HCT116 (cell line): Measurements from ENCODE around the gene KCTD2. TPM values are rescaled to one million over a fixed set of nuclear protein-coding genes. Genes with fewer than 3 reads are reported as not detected.

Experiments used
- ATAC-seq: fragments of 200-7000 bp; cut with Tn5 transposase; 2 replicates; pipeline ENCODE4 v1.9.1; 2020; ENCODE audit warnings: mild to moderate bottlenecking, moderate library complexity
- BruUV-seq: library from RNA; stranded (reverse); fragments of 400-500 nt; replicated peaks from 2 replicates; lab custom pipeline; 2021; lab: Mats Ljungman, UMichigan
- CTCF ChIA-PET: fragments of 300-600 bp; sonication (Branson Sonifier 250); formaldehyde crosslinking; loops from one replicate; lab custom pipeline; 2021; ENCODE audit warnings: antibody characterized with exemption; lab: Charles Lee
- POLR2A ChIA-PET: fragments of 300-600, 350-600 bp; sonication (Branson Sonifier 250); formaldehyde crosslinking; loops from one replicate; lab custom pipeline; 2021; ENCODE audit warnings: antibody characterized with exemption; lab: Charles Lee
- RAD21 ChIA-PET, 2 experiments: fragments of 300-600 bp; sonication (Branson Sonifier 250); formaldehyde crosslinking; loops; one replicate each; lab custom pipeline; 2023; ENCODE audit warnings: low total read pairs in 2 of 2; ENCODE audit not compliant: uncharacterized antibody in 2 of 2, unreplicated experiment in 2 of 2, low non-redundant PET in 1 of 2; lab: Charles Lee
- DNase-seq: peaks from one replicate; pipeline ENCODE4 v3.0.0-alpha.2; 2010; ENCODE audit warnings: low read depth, low spot score
- H2AFZ ChIP-seq: fragments of 200-600 bp; shearing (Covaris generic), sonication (generic); 2 replicates; pipeline ENCODE4 v1.6.1; 2017; ENCODE audit warnings: low read depth, mixed run types, mixed read lengths, antibody characterized with exemption, low read length; ENCODE audit not compliant: poor library complexity, severe bottlenecking
- H3K27ac ChIP-seq: 2 replicates; pipeline ENCODE4 v1.5.1; 2012; ENCODE audit warnings: low read depth, low read length
- H3K27me3 ChIP-seq: fragments of 200-600 bp; sonication (generic); 2 replicates; pipeline ENCODE4 v1.6.1; 2016; ENCODE audit warnings: mixed run types, low read length, mixed read lengths; ENCODE audit not compliant: insufficient read depth
- H3K36me3 ChIP-seq, 2 experiments: fragments of 200-500 bp in 1 of 2; fragments of 200-600 bp in 1 of 2; sonication (Bioruptor generic) in 1 of 2; sonication (generic) in 1 of 2; 2 replicates each; pipeline versions ENCODE4 v1.5.1 to v1.6.1; 2014 to 2016; ENCODE audit warnings: low read length in 2 of 2, inconsistent platforms in 1 of 2, mixed read lengths in 1 of 2, mixed run types in 1 of 2; ENCODE audit not compliant: insufficient read depth in 2 of 2, control insufficient read depth in 1 of 2
- H3K4me1 ChIP-seq, 2 experiments: fragments of 200-600 bp in 1 of 2; sonication (generic) in 1 of 2; 2 replicates each; pipeline versions ENCODE4 v1.5.1 to v1.6.1; 2012 to 2017; ENCODE audit warnings: low read length in 2 of 2, inconsistent platforms in 1 of 2, mild to moderate bottlenecking in 1 of 2, mixed read lengths in 1 of 2, mixed run types in 1 of 2, moderate library complexity in 1 of 2; ENCODE audit not compliant: insufficient read depth in 2 of 2, control insufficient read depth in 1 of 2
- H3K4me2 ChIP-seq: fragments of 200-600 bp; sonication (generic); 2 replicates; pipeline ENCODE4 v1.6.1; 2017; ENCODE audit warnings: mixed run types, low read length, mixed read lengths
- H3K4me3 ChIP-seq, 2 experiments: fragments of 200-600 bp in 1 of 2; sonication (generic) in 1 of 2; replicated peaks in 1 of 2; 2 replicates each; pipeline ENCODE4 v1.5.1; 2011 to 2016; ENCODE audit warnings: low read length in 2 of 2, control low read depth in 1 of 2, low read depth in 1 of 2, mild to moderate bottlenecking in 1 of 2, mixed read lengths in 1 of 2, mixed run types in 1 of 2
- H3K79me2 ChIP-seq: fragments of 200-600 bp; sonication (generic); 2 replicates; pipeline ENCODE4 v1.6.1; 2017; ENCODE audit warnings: mild to moderate bottlenecking, mixed run types, low read length, moderate library complexity, mixed read lengths; ENCODE audit not compliant: insufficient read depth
- H3K9ac ChIP-seq: fragments of 200-600 bp; sonication (generic); 2 replicates; pipeline ENCODE4 v1.6.1; 2016; ENCODE audit warnings: low read length, mixed read lengths
- H3K9me2 ChIP-seq: fragments of 200-600 bp; sonication (generic), shearing (Covaris generic); 2 replicates; pipeline ENCODE4 v1.6.1; 2017; ENCODE audit warnings: mixed run types, mild to moderate bottlenecking, moderate library complexity; ENCODE audit not compliant: insufficient read depth
- H3K9me3 ChIP-seq, 2 experiments: fragments of 200-500 bp in 1 of 2; fragments of 200-600 bp in 1 of 2; sonication (Bioruptor generic) in 1 of 2; sonication (generic) in 1 of 2; 2 replicates each; pipeline ENCODE4 v1.6.1; 2014 to 2017; ENCODE audit warnings: low read length in 2 of 2, mixed read lengths in 2 of 2, inconsistent platforms in 1 of 2, low read depth in 1 of 2, mild to moderate bottlenecking in 1 of 2, mixed run types in 1 of 2, moderate library complexity in 1 of 2; ENCODE audit not compliant: control insufficient read depth in 1 of 2, insufficient read depth in 1 of 2
- H4K20me1 ChIP-seq: fragments of 200-600 bp; sonication (generic), shearing (Covaris generic); 2 replicates; pipeline ENCODE4 v1.6.1; 2017; ENCODE audit warnings: mixed run types, mild to moderate bottlenecking, moderate library complexity; ENCODE audit not compliant: insufficient read depth
- CBX3 ChIP-seq: IDR thresholded peaks from 2 replicates; pipeline ENCODE4 v1.6.1; 2012; ENCODE audit warnings: low read depth
- EGR1 ChIP-seq: IDR thresholded peaks from 2 replicates; pipeline ENCODE4 v1.6.1; 2012; ENCODE audit warnings: low read depth
- ELF1 ChIP-seq: IDR thresholded peaks from 2 replicates; pipeline ENCODE4 v1.6.1; 2012; ENCODE audit warnings: low read depth, borderline replicate concordance
- EZH2 ChIP-seq: fragments of 200-600 bp; sonication (generic); IDR thresholded peaks from 2 replicates; pipeline ENCODE4 v1.6.1; 2017; ENCODE audit warnings: antibody characterized with exemption, mixed run types
- EZH2phosphoT487 ChIP-seq: fragments of 200-600 bp; IDR thresholded peaks from 2 replicates; pipeline ENCODE4 v1.6.1; 2018; ENCODE audit warnings: antibody characterized with exemption, borderline replicate concordance
- FOSL1 ChIP-seq: IDR thresholded peaks from 2 replicates; pipeline ENCODE4 v1.6.1; 2012; ENCODE audit warnings: low read depth
- JUND ChIP-seq: IDR thresholded peaks from 2 replicates; pipeline ENCODE4 v1.6.1; 2012
- MAX ChIP-seq: IDR thresholded peaks from 2 replicates; pipeline ENCODE4 v1.6.1; 2012
- POLR2A ChIP-seq: IDR thresholded peaks from 2 replicates; pipeline ENCODE4 v1.7.0; 2011; ENCODE audit warnings: borderline replicate concordance; ENCODE audit not compliant: insufficient read depth, insufficient read length; ENCODE audit errors: extremely low read depth
- RAD21 ChIP-seq: IDR thresholded peaks from 2 replicates; pipeline ENCODE4 v1.6.1; 2012; ENCODE audit warnings: low read depth, mild to moderate bottlenecking
- REST ChIP-seq: IDR thresholded peaks from 2 replicates; pipeline ENCODE4 v1.6.1; 2012; ENCODE audit warnings: low read depth
- SIN3A ChIP-seq: IDR thresholded peaks from 2 replicates; pipeline ENCODE4 v1.6.1; 2012; ENCODE audit warnings: low read depth
- SP1 ChIP-seq: IDR thresholded peaks from 2 replicates; pipeline ENCODE4 v1.6.1; 2012; ENCODE audit warnings: low read depth
- SRF ChIP-seq: IDR thresholded peaks from 2 replicates; pipeline ENCODE4 v1.6.1; 2012; ENCODE audit warnings: low read depth
- TCF7L2 ChIP-seq: IDR thresholded peaks from 2 replicates; pipeline ENCODE4 v1.7.0; 2011; ENCODE audit warnings: borderline replicate concordance, inconsistent platforms; ENCODE audit not compliant: insufficient read depth, insufficient read length; ENCODE audit errors: extremely low read depth
- ZBTB33 ChIP-seq: IDR thresholded peaks from 2 replicates; pipeline ENCODE4 v1.6.1; 2011; ENCODE audit warnings: mild to moderate bottlenecking, low read length, moderate library complexity; ENCODE audit not compliant: insufficient replicate concordance; ENCODE audit errors: extremely low read depth
- ZFX ChIP-seq: fragments of 450-650 bp; IDR thresholded peaks from 2 replicates; pipeline ENCODE4 v1.6.1; 2017
- ZNF274 ChIP-seq: fragments of 200-500 bp; sonication (Bioruptor generic); IDR thresholded peaks from 2 replicates; pipeline ENCODE4 v1.6.1; 2014; ENCODE audit warnings: mild to moderate bottlenecking, low read depth, low read length, inconsistent platforms
- intact Hi-C: fragments of 100-400 bp; cut with micrococcal nuclease; formaldehyde crosslinking; loops from 2 replicates; pipeline ENCODE4 v1.10.0; 2022
- total RNA-seq: library from RNA; stranded (reverse); gene quantifications from one replicate; pipeline ENCODE4 v1.2.1, GENCODE V29; 2021; ENCODE audit not compliant: unreplicated experiment

Gene KCTD2
- total RNA-seq, 1 experiment from 2014 or later = 23.3 TPM

GRCh38 chr17:75064040-75064439, 17.0 kb downstream of the KCTD2 start:
- no peak for TF ChIP-seq FOSL1
- TF ChIP-seq ZBTB33 = no peak
- TF ChIP-seq EZH2 = no peak
- TF ChIP-seq JUND = no peak
- TF ChIP-seq POLR2A = no peak
- no peak for TF ChIP-seq EGR1
- TF ChIP-seq ELF1 = no peak
- TF ChIP-seq REST = no peak
- TF ChIP-seq SIN3A = no peak
- TF ChIP-seq MAX = no peak
- TF ChIP-seq ZNF274 = no peak
- no peak for TF ChIP-seq TCF7L2
- TF ChIP-seq ZFX = no peak
- TF ChIP-seq SRF = no peak
- no peak for TF ChIP-seq RAD21
- TF ChIP-seq EZH2phosphoT487 = no peak
- TF ChIP-seq SP1 = no peak
- TF ChIP-seq CBX3 = no peak
- TF ChIP-seq, all 23 proteins: peak for 0
- Histone ChIP-seq H3K4me2 (no peak overlapping the region), H4K20me1 (no peaks in the 10 kb centered on the region), H3K4me1 (no peaks in the 10 kb centered on the region; a peak in 1 of 4 replicates), H3K9me3 (no peaks in the 10 kb centered on the region), H3K9me2 (no peaks in the 10 kb centered on the region), H3K36me3 (peaks cover 24 to 41% of the 10 kb centered on the region in 2 experiments; a peak in 3 of 4 replicates), H2AFZ (no peak overlapping the region), H3K27ac (no peak overlapping the region), H3K9ac (no peak overlapping the region), H3K79me2 (no peaks in the 10 kb centered on the region), H3K4me3 (no peak overlapping the region), H3K27me3 (no peaks in the 10 kb centered on the region)
- POLR2A ChIA-PET = interaction anchor here (1.2 kb wide), 1 partner anchor 24 kb away, joined by 3 read pairs; the partner anchor contains the start of gene SLC16A5
- TSS peak; percentile 27 for BruUV-seq
- intact Hi-C loops = no loop called here
- RAD21 ChIA-PET = no interaction called here
- ATAC-seq (no peak), DNase-seq (no peak)
- CTCF ChIA-PET = interaction anchor here (0.5 to 1.1 kb wide), 3 partner anchors 46 to 127 kb away, joined by 3 to 4 read pairs (median 3); partner anchors contain the start of gene ARMC7
